T-helper 17 cell (primary cell): Measurements from ENCODE around the gene BCL11B. TPM values are rescaled to one million over a fixed set of nuclear protein-coding genes. Genes with fewer than 3 reads are reported as not detected.
A peak's percentile ranks its signal among the peaks of the same experiment; 100 is the strongest.
"Not testable (repeated sequence)": the region's sequence is repeated elsewhere in the genome, so short reads cannot be mapped to it uniquely, and the experiment has no call there.

Source experiments
- ATAC-seq: fragments of 150-1000 bp; cut with Tn5 transposase; 2 replicates; pipeline ENCODE4 v1.10.0; 2021; ENCODE audit warnings: mild to moderate bottlenecking, moderate library complexity
- DNase-seq, 3 donors: peaks; one replicate each; pipeline versions ENCODE4 v3.0.0 to v3.0.0-alpha.2; 2020 to 2021
- H3K9me3 ChIP-seq: one replicate; pipeline ENCODE4 v1.7.0; 2013; ENCODE audit warnings: low read length, mild to moderate bottlenecking; ENCODE audit not compliant: control insufficient read depth, poor library complexity, severe bottlenecking
- H3K27ac Mint-ChIP-seq: one replicate; pipeline ENCODE4 v1.8.0; 2022; ENCODE audit warnings: mild to moderate bottlenecking, moderate library complexity, mixed read lengths
- H3K27me3 Mint-ChIP-seq: one replicate; pipeline ENCODE4 v1.8.0; 2022; ENCODE audit warnings: mixed read lengths
- H3K36me3 Mint-ChIP-seq: one replicate; pipeline ENCODE4 v1.8.0; 2022; ENCODE audit warnings: low read depth, mixed read lengths
- H3K4me1 Mint-ChIP-seq: one replicate; pipeline ENCODE4 v1.8.0; 2022; ENCODE audit warnings: mild to moderate bottlenecking, mixed read lengths
- H3K4me3 Mint-ChIP-seq: one replicate; pipeline ENCODE4 v1.8.0; 2022; ENCODE audit warnings: mild to moderate bottlenecking, moderate library complexity, mixed read lengths
- total RNA-seq, 4 donors: library from RNA in 2 of 4; stranded (reverse) in 2 of 4; gene quantifications; one replicate each; pipeline ENCODE4 v1.2.3 and lab custom pipeline; 2022 to 2026

The BCL11B gene
- total RNA-seq, 2 donors from 2014 or later: 167 to 174 TPM

- no peak for ATAC-seq
- Mint-ChIP-seq H3K27ac (peak overlapping the region; percentile 100), H3K36me3 (peaks cover 5% of the 10 kb centered on the region), H3K4me3 (peak overlapping the region; percentile 96), H3K4me1 (peaks cover 81% of the 10 kb centered on the region), H3K27me3 (no peaks in the 10 kb centered on the region)
- H3K9me3 ChIP-seq: no peaks in the 10 kb centered on the region
- no peak for DNase-seq
Measured at GRCh38 chr14:99234355-99234754, 37.6 kb downstream of the BCL11B start.

GRCh38 chr14:99233222-99234035 lies 38.6 kb downstream of the BCL11B start:
- no peaks in the 10 kb centered on the region for H3K27me3 Mint-ChIP-seq
- H3K27ac Mint-ChIP-seq: peak overlapping the region; percentile 100
- ATAC-seq: no peak
- peak overlapping the region; percentile 96 for H3K4me3 Mint-ChIP-seq
- no peak for DNase-seq
- H3K9me3 ChIP-seq: no peaks in the 10 kb centered on the region
- H3K4me1 Mint-ChIP-seq: peaks cover 80% of the 10 kb centered on the region
- peaks cover 6% of the 10 kb centered on the region for H3K36me3 Mint-ChIP-seq

- ATAC-seq (peak; percentile 45), DNase-seq (no peak)
- peak overlapping the region; percentile 100 for H3K27ac Mint-ChIP-seq
- H3K4me3 Mint-ChIP-seq: peak overlapping the region; percentile 96
- peaks cover 7% of the 10 kb centered on the region for H3K36me3 Mint-ChIP-seq
- peaks cover 78% of the 10 kb centered on the region for H3K4me1 Mint-ChIP-seq
- H3K27me3 Mint-ChIP-seq: no peaks in the 10 kb centered on the region
- no peaks in the 10 kb centered on the region for H3K9me3 ChIP-seq
Measured at GRCh38 chr14:99232714-99233214, 39.2 kb downstream of the BCL11B start.

GRCh38 chr14:99231850-99232713 lies 39.9 kb downstream of the BCL11B start:
- no peaks in the 10 kb centered on the region for H3K9me3 ChIP-seq
- H3K4me3 Mint-ChIP-seq: peak overlapping the region; percentile 96
- no peaks in the 10 kb centered on the region for H3K27me3 Mint-ChIP-seq
- peaks cover 7% of the 10 kb centered on the region for H3K36me3 Mint-ChIP-seq
- H3K4me1 Mint-ChIP-seq: peaks cover 77% of the 10 kb centered on the region
- ATAC-seq: no peak
- H3K27ac Mint-ChIP-seq: peak overlapping the region; percentile 100
- DNase-seq: no peak

- peak overlapping the region; percentile 96 for H3K4me3 Mint-ChIP-seq
- H3K27ac Mint-ChIP-seq: peak overlapping the region; percentile 100
- peaks cover 8% of the 10 kb centered on the region for H3K36me3 Mint-ChIP-seq
- H3K27me3 Mint-ChIP-seq: no peaks in the 10 kb centered on the region
- H3K9me3 ChIP-seq: no peaks in the 10 kb centered on the region
- DNase-seq (no peak), ATAC-seq (no peak)
- peaks cover 78% of the 10 kb centered on the region for H3K4me1 Mint-ChIP-seq
Measured at GRCh38 chr14:99231161-99231849, 40.7 kb downstream of the BCL11B start.

GRCh38 chr14:99230208-99231151 lies 41.5 kb downstream of the BCL11B start:
- no peaks in the 10 kb centered on the region for H3K9me3 ChIP-seq
- ATAC-seq: peak; percentile 78
- Mint-ChIP-seq H3K4me1 (peaks cover 78% of the 10 kb centered on the region), H3K27ac (peak overlapping the region; percentile 100), H3K36me3 (peaks cover 11% of the 10 kb centered on the region), H3K4me3 (peak overlapping the region; percentile 96), H3K27me3 (no peaks in the 10 kb centered on the region)
- peak; percentile 71 to 83 (median 74) for DNase-seq

GRCh38 chr14:99229654-99230207 lies 42.3 kb downstream of the BCL11B start:
- DNase-seq: no peak
- Mint-ChIP-seq H3K36me3 (peaks cover 11% of the 10 kb centered on the region), H3K27ac (peak overlapping the region; percentile 100), H3K4me1 (peaks cover 79% of the 10 kb centered on the region), H3K4me3 (peak overlapping the region; percentile 96), H3K27me3 (no peaks in the 10 kb centered on the region)
- no peaks in the 10 kb centered on the region for H3K9me3 ChIP-seq
- peak; percentile 33 for ATAC-seq

GRCh38 chr14:99228760-99229159 lies 43.2 kb downstream of the BCL11B start:
- H3K4me1 Mint-ChIP-seq: peaks cover 79% of the 10 kb centered on the region
- not testable (repeated sequence) for DNase-seq, H3K9me3 ChIP-seq, ATAC-seq, H3K27me3 Mint-ChIP-seq
- H3K27ac Mint-ChIP-seq: peak overlapping the region; percentile 100
- H3K36me3 Mint-ChIP-seq: peaks cover 11% of the 10 kb centered on the region
- peak overlapping the region; percentile 96 for H3K4me3 Mint-ChIP-seq

GRCh38 chr14:99226687-99227086 lies 45.3 kb downstream of the BCL11B start:
- H3K36me3 Mint-ChIP-seq: peaks cover 14% of the 10 kb centered on the region
- ATAC-seq: no peak
- no peaks in the 10 kb centered on the region for H3K27me3 Mint-ChIP-seq
- peak overlapping the region; percentile 96 for H3K4me3 Mint-ChIP-seq
- DNase-seq: no peak
- H3K9me3 ChIP-seq: no peaks in the 10 kb centered on the region
- peak overlapping the region; percentile 100 for H3K27ac Mint-ChIP-seq
- H3K4me1 Mint-ChIP-seq: peaks cover 80% of the 10 kb centered on the region

GRCh38 chr14:99225436-99226203 lies 46.4 kb downstream of the BCL11B start:
- H3K9me3 ChIP-seq: no peaks in the 10 kb centered on the region
- Mint-ChIP-seq H3K27ac (peak overlapping the region; percentile 100), H3K36me3 (peaks cover 14% of the 10 kb centered on the region), H3K27me3 (no peaks in the 10 kb centered on the region), H3K4me3 (peak overlapping the region; percentile 96), H3K4me1 (peaks cover 83% of the 10 kb centered on the region)
- DNase-seq (no peak), ATAC-seq (no peak)

GRCh38 chr14:99224948-99225347 lies 47.0 kb downstream of the BCL11B start:
- ATAC-seq (peak; percentile 2), DNase-seq (no peak)
- H3K4me3 Mint-ChIP-seq: peak overlapping the region; percentile 96
- peaks cover 18% of the 10 kb centered on the region for H3K36me3 Mint-ChIP-seq
- H3K4me1 Mint-ChIP-seq: peaks cover 84% of the 10 kb centered on the region
- H3K27me3 Mint-ChIP-seq: no peaks in the 10 kb centered on the region
- H3K9me3 ChIP-seq: no peaks in the 10 kb centered on the region
- peak overlapping the region; percentile 100 for H3K27ac Mint-ChIP-seq
